Upper lobe of left lung (tissue), 4 donors: Measurements from ENCODE around the gene TDP2.

ENCODE experiments used
- CTCF ChIP-seq, 6 experiments: fragments of 450-650 bp in 4 of 6; fragments of 200-600 bp in 2 of 6; sonication (generic) in 2 of 6; IDR thresholded peaks; one replicate each; pipeline ENCODE4 v1.5.1; 2016 to 2019; ENCODE audit warnings: antibody characterized with exemption in 6 of 6
- EP300 ChIP-seq, 4 donors: sonication (generic); formaldehyde crosslinking; IDR thresholded peaks; one replicate each; pipeline ENCODE4 v1.5.1; 2017; ENCODE audit warnings: antibody characterized with exemption in 4 of 4, control low read depth in 2 of 4
- POLR2A ChIP-seq, 4 donors: fragments of 450-650 bp; IDR thresholded peaks; one replicate each; pipeline ENCODE4 v1.5.1; 2016 to 2017; ENCODE audit warnings: antibody characterized with exemption in 4 of 4, mild to moderate bottlenecking in 2 of 4
- POLR2AphosphoS5 ChIP-seq, 2 donors: sonication (generic); formaldehyde crosslinking; IDR thresholded peaks; one replicate each; pipeline ENCODE4 v1.5.1; 2017; ENCODE audit warnings: antibody characterized with exemption in 2 of 2

GRCh38 chr6:24649691-24650090 is 17.0 kb downstream of the TDP2 start:
- TF ChIP-seq CTCF (IDR thresholded peaks at IDR 0.05) (no peak), EP300 (IDR thresholded peaks at IDR 0.05) (no peak), POLR2AphosphoS5 (IDR thresholded peaks at IDR 0.05) (no peak), POLR2A (IDR thresholded peaks at IDR 0.05) (no peak)
